MV-4-11 (cell line): ENCODE results near the gene PVALB.
"Not testable (repeated sequence)": the region's sequence is repeated elsewhere in the genome, so short reads cannot be mapped to it uniquely, and the experiment has no call there.

ENCODE experiments used
- DNase-seq: peaks from one replicate; lab custom pipeline; 2025; lab: John Stamatoyannopoulos, UW

PVALB gene

DNA sequence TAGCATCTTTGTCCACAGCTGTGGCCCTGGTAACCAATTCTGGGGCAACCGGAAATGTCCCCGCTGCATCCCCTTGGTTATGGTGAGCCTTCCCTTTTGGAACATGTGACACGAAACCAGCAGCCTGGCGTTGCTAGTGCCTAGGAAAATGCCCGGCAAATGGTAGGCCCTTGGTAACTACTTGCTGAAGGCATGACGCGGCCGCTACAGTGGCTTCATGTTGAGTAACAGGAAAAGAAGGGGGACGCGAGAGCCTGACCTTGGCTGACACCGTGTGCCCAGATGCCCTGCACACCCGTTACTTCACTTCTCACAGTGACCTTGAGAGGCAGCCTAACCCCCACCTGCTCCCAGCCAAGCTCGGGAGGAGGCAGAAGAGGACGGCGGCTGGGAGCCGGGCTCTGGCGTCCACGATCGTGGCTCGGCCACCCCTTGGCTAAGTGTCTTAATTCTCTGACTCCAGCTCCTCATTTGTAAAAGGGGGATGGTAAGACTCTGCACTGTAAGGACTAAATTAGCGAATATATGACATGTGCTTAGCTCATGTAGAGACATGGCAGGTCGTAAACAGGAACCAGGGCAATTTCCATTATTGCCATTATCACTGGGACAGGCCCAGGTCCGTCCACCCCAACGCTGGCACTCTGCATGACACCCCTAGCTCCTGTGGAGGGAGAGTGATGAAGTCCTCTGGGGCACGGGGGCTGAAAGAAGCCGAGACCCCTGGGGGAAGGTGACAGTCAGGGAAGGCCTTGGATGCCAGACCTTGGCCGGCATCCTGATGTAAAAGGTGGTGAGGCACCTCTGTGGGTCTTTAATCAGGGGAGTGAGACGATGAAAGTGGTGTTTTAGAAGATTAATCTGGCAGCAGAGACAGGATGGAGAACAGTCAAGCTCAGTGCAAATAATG lies 59.8 kb downstream of the PVALB start:
- peak; percentile 33 for DNase-seq

DNA sequence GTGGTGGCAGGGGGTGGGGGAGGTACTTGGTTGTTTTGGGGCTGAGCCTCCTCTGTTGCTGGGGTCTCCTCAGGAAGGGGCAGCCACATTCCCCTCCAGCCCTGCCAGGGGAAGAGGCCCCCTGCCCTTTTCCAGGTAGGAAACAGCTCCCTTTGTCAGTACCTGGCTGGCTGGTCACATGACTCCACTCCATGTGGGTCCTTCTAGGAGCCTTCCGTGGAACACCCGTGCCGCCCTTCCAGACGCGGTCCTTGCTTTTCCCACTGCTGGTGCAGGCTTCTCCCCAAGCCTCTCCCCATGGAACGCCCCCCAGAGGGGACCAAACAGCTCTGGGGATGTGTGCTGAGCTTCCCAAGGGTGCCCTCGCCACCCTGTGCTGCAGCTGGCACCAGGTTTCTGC lies 60.8 kb downstream of the PVALB start:
- no peak for DNase-seq

DNA sequence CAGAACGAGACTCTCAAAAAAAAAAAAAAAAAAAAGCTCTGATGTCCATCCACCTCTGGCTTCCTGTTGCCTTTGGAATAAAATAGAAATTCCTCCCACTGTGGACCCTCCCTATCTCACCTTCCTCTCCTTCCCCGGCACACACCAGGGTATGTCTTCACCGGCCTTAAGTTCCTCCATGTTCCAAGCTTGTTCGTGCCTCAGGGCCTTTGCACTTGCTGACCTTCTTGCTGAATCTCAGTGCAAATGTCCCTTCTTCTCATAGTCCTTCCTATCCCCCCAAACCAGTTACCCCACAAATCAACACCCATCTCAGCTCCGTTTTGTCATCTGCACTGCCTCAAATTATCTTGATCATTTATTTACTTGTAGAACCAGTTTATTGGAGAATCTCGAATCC lies 61.5 kb downstream of the PVALB start:
- no peak for DNase-seq

DNA sequence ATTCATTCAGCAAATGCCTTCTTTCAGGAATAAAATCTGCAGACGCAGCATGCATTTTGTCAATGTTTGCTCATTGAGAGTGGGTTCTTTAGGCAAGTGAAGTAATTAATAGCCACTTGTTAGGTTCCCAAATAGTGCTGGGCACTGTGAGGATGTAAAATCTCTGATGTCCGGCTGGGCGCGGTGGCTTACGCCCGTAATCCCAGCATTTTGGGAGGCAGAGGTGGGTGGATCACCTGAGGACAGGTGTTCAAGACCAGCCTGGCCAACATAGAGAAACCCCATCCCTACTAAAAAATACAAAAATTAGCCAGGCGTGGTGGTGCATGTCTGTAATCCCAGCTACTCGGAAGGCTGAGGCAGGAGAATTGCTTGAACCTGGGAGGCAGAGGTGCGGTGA lies 62.0 kb downstream of the PVALB start:
- DNase-seq = not testable (repeated sequence)

DNA sequence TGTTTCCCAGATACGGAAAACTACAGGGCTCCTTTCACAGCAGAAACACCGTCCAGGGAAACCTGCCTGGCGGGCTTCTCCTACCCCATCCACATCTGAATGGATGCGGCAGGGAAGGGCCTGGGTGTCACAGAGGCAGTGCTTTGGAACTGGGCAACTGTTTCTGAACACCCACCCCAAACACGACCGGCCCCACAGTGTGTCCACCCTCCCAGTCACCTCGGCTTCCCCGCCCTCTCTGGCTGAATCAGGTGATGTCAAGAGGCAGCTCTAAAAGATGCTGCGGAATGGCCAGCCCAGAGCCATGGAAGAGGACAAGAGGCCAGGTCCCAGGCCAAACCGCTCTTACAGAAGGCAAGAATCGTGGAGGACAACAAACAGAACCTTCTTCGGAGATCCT lies 62.9 kb downstream of the PVALB start:
- no peak for DNase-seq

DNA sequence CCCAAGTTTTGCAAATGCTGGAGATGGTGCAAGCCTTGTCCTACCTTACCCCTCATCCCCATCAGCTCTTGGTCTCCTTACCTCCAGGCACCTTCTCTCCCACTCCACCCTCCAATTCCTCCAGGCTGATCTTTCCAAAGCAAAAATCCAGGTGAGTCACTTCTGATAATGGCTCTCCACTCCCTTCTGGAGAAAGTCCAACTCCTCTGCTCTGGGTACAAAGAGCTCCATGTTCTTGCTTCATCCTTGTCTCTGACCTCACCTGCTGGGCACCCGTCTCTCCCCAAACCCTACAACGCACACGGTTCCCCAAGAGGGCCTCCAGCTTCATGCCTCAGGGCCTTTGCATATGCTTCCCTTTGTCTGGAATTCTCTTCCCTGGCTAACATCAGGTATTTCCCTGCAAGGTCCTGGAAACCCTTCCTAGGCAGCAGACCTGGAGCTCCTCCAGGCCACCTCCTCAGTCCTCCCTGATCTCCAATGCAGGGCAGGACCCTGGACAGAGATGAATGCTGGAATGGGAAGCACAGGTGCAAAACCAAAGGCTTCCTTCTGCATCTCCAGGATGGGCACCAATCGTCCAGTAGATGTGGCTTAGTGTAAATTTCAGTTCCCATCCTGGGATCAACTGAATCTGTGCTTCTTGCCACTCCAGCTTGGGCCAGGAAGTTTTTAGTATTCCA lies 63.6 kb downstream of the PVALB start:
- no peak for DNase-seq
